Tibial nerve (tissue), 4 donors: ENCODE measurements around the gene RPS6KA5. TPM values are rescaled to one million over a fixed set of nuclear protein-coding genes. Genes with fewer than 3 reads are reported as not detected.
"Not testable (repeated sequence)": the region's sequence is repeated elsewhere in the genome, so short reads cannot be mapped to it uniquely, and the experiment has no call there.

ENCODE experiments used
- DNase-seq, 2 donors: peaks; one replicate each; pipeline ENCODE4 v3.0.0-alpha.2; 2019; ENCODE audit warnings: low spot score in 2 of 2
- H3K27ac ChIP-seq, 4 donors: fragments of 200-600 bp; sonication (generic) in 3 of 4; one replicate each; pipeline ENCODE4 v1.5.1; 2017 to 2019; ENCODE audit warnings: mild to moderate bottlenecking in 1 of 4
- H3K27me3 ChIP-seq, 2 donors: fragments of 200-600 bp; sonication (generic) in 1 of 2; one replicate each; pipeline versions ENCODE4 v1.5.1 to v1.6.0; 2017 to 2019
- H3K36me3 ChIP-seq, 3 donors: fragments of 200-600 bp; sonication (generic); one replicate each; pipeline ENCODE4 v1.5.1; 2018 to 2019
- H3K4me1 ChIP-seq, 4 donors: fragments of 200-600 bp; sonication (generic) in 3 of 4; one replicate each; pipeline ENCODE4 v1.5.1; 2017 to 2019
- H3K4me3 ChIP-seq, 4 donors: fragments of 200-600 bp; sonication (generic) in 3 of 4; one replicate each; pipeline ENCODE4 v1.5.1; 2017 to 2019; ENCODE audit warnings: mild to moderate bottlenecking in 1 of 4, moderate library complexity in 1 of 4
- H3K9me3 ChIP-seq, 4 donors: fragments of 200-600 bp; sonication (generic) in 3 of 4; one replicate each; pipeline ENCODE4 v1.5.1; 2017 to 2019
- EP300 ChIP-seq, 2 donors: sonication (generic); formaldehyde crosslinking; IDR thresholded peaks; one replicate each; pipeline ENCODE4 v1.6.1; 2017; ENCODE audit warnings: antibody characterized with exemption in 2 of 2, mild to moderate bottlenecking in 1 of 2
- POLR2A ChIP-seq, 2 donors: fragments of 450-650 bp; IDR thresholded peaks; one replicate each; pipeline ENCODE4 v1.6.1; 2017; ENCODE audit warnings: antibody characterized with exemption in 2 of 2, mild to moderate bottlenecking in 2 of 2, moderate library complexity in 2 of 2
- WGBS, 2 donors: methylation state at CpG; one replicate each; pipeline ENCODE4 v1.1.5; 2018; 5-methylcytosine and 5-hydroxymethylcytosine counted together
- total RNA-seq, 4 donors: library from RNA; depleted of rRNA; stranded (reverse); fragments of >200 nt; gene quantifications; one replicate each; pipeline ENCODE4 v1.1.0, GENCODE V29; 2016
- TF ChIP-seq, protein P1 (sequence below), 5 experiments: fragments of 200-600 bp in 3 of 5; fragments of 450-650 bp in 2 of 5; sonication (generic) in 3 of 5; IDR thresholded peaks; one replicate each; pipeline ENCODE4 v1.5.1; 2016 to 2019; ENCODE audit warnings: antibody characterized with exemption in 5 of 5, mild to moderate bottlenecking in 3 of 5, moderate library complexity in 2 of 5

The RPS6KA5 gene
- total RNA-seq, 4 donors from 2014 or later: 8.4 to 12.7 (median 10.1) TPM

DNA sequence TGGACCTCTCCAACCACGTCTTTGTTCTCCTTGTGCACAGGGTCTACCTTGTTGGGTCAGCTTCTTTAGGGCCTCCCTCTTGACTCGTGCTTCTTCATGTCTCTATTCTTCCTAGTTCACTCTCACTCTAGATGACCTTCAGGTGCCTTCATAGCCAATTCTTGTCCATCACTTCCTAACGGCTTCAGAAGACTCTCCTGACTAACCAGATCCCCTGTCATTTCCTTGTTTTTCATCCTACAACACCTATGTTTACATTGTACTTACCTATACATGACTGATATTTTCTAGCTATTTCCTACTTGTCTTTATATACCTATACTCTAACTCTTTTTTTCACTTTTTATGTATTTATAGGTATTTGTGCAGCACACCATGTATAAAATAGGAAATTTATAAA lies 117.1 kb downstream of the RPS6KA5 start:
- Histone ChIP-seq H3K27me3 (no peaks in the 10 kb centered on the region), H3K36me3 (peaks cover 0 to 39% (median 0%) of the 10 kb centered on the region in 3 donors), H3K4me1 (no peaks in the 10 kb centered on the region), H3K4me3 (no peak overlapping the region), H3K27ac (no peak overlapping the region), H3K9me3 (peaks cover 0 to 22% (median 0%) of the 10 kb centered on the region in 4 donors)
- no peak for TF ChIP-seq POLR2A (IDR thresholded peaks at IDR 0.05)
- TF ChIP-seq, protein P1, sequence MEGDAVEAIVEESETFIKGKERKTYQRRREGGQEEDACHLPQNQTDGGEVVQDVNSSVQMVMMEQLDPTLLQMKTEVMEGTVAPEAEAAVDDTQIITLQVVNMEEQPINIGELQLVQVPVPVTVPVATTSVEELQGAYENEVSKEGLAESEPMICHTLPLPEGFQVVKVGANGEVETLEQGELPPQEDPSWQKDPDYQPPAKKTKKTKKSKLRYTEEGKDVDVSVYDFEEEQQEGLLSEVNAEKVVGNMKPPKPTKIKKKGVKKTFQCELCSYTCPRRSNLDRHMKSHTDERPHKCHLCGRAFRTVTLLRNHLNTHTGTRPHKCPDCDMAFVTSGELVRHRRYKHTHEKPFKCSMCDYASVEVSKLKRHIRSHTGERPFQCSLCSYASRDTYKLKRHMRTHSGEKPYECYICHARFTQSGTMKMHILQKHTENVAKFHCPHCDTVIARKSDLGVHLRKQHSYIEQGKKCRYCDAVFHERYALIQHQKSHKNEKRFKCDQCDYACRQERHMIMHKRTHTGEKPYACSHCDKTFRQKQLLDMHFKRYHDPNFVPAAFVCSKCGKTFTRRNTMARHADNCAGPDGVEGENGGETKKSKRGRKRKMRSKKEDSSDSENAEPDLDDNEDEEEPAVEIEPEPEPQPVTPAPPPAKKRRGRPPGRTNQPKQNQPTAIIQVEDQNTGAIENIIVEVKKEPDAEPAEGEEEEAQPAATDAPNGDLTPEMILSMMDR (IDR thresholded peaks at IDR 0.05): no peak
- TF ChIP-seq EP300 (IDR thresholded peaks at IDR 0.05): no peak
- WGBS, 2 donors: 91 to 96% methylated on average over 3 of the region's 3 CpGs
- DNase-seq: no peak

DNA sequence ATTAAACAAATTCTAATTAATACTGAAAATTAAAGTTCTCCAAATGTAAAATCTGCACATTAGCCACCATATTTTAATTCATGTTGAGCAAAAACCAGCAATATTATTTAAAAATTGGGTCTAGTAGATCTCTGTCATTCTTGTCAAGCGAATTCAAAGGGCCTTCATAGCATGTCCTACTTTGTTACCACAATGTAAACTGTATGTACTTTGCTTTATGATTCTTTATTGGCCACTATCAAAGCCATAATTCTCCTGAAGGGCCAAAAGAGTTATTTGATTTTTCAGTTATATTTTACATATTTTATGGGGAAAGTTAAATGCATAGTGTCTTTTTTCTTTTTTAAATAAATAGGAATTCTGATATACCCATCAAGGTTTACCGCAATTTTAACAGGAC lies 117.9 kb downstream of the RPS6KA5 start:
- no peak for DNase-seq
- peaks cover 0 to 23% (median 0%) of the 10 kb centered on the region in 4 donors for H3K9me3 ChIP-seq
- H3K4me1 ChIP-seq: no peaks in the 10 kb centered on the region
- TF ChIP-seq, protein P1 (IDR thresholded peaks at IDR 0.05): no peak
- TF ChIP-seq EP300 (IDR thresholded peaks at IDR 0.05): no peak
- WGBS, 2 donors: 94 to 98% methylated on average over 2 of the region's 2 CpGs
- H3K4me3 ChIP-seq: no peak overlapping the region
- H3K36me3 ChIP-seq: peaks cover 0 to 47% (median 0%) of the 10 kb centered on the region in 3 donors
- H3K27me3 ChIP-seq: no peaks in the 10 kb centered on the region
- no peak overlapping the region for H3K27ac ChIP-seq

DNA sequence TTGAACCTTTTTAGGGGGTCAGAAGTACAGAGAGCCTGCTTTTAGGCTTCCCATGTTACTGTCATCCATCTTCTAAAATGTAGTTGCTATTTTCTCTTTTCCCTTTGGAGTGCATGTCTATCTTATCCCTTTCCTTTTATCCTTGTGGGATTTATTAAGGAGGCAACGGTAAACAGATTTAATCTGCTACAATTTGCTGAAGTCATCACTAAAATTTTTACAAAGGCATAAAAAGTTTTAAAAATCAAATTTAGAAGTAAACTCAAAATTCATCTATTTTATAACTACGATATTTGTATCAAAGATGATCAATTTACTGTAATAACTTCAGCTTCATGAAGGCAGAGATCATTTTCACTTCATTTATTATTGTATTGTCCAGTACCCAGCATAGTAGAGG lies 118.7 kb downstream of the RPS6KA5 start:
- H3K27ac ChIP-seq: no peak overlapping the region
- no peaks in the 10 kb centered on the region for H3K27me3 ChIP-seq
- no peak for DNase-seq
- H3K9me3 ChIP-seq: peaks cover 0 to 23% (median 0%) of the 10 kb centered on the region in 4 donors
- no peak overlapping the region for H3K4me3 ChIP-seq
- no peaks in the 10 kb centered on the region for H3K4me1 ChIP-seq
- TF ChIP-seq, protein P1 (IDR thresholded peaks at IDR 0.05): no peak
- TF ChIP-seq POLR2A (IDR thresholded peaks at IDR 0.05) (no peak), EP300 (IDR thresholded peaks at IDR 0.05) (no peak)
- H3K36me3 ChIP-seq: peaks cover 0 to 47% (median 0%) of the 10 kb centered on the region in 3 donors
- 75 to 97% methylated on average over 2 of the region's 2 CpGs for WGBS, 2 donors

DNA sequence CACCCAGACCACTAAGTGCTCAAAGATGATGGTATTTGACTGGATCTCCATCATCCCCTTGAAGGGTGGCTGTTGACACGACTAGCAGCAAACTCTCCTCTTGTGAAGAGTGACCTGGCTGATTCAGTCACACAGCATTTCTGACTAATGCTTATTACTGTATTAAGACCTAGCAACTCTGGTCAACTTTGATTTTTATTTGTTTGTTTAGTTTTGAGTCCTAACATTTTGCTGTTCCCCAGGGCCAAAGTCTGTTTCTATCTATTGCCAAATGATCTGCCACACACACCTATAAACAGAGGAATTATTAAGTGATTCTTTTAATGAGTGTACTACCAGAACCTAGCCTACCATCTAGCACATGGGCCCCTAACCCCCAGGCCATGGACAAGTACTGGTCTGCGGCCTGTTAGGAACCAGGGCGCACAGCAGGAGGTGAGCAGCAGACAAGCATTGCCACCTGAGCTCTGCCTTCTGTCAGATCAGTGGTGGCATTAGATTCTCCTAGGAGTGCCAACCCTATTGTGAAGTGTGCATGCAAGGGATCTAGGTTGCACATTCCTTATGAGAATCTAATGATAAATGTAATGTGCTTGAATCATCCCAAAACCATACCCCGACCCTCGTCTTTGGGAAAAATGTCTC lies 120.0 kb downstream of the RPS6KA5 start:
- Histone ChIP-seq H3K27ac (no peak overlapping the region), H3K9me3 (peaks cover 0 to 23% (median 0%) of the 10 kb centered on the region in 4 donors), H3K4me3 (no peak overlapping the region), H3K36me3 (peaks cover 0 to 47% (median 0%) of the 10 kb centered on the region in 3 donors), H3K4me1 (no peaks in the 10 kb centered on the region), H3K27me3 (no peaks in the 10 kb centered on the region)
- TF ChIP-seq, protein P1 (IDR thresholded peaks at IDR 0.05): no peak
- TF ChIP-seq EP300 (IDR thresholded peaks at IDR 0.05) (no peak), POLR2A (IDR thresholded peaks at IDR 0.05) (no peak)
- DNase-seq: no peak
- 97 to 98% methylated on average over 5 of the region's 5 CpGs for WGBS, 2 donors

DNA sequence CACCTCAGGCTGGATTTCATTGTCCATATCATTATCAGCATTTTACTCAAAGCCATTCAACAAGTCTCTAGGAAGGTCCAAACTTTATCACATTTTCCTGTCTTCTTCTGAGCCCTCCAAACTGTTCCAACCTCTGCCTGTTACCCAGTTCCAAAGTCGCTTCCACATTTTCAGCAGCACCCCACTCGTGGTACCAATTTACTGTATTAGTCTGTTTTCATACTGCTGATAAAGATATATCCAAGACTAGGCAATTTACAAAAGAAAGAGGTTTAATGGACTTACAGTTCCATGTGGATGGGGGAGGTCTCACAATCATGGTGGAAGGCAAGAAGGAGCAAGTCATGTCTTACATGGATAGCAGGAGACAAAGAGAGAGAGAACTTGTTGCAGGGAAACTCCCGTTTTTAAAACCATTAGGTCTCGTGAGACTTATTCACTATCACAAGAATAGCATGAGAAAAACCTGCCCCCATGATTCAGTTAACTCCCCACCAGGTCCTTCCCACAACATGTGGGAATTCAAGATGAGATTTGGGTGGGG lies 121.1 kb downstream of the RPS6KA5 start:
- Histone ChIP-seq H3K9me3 (peaks cover 0 to 23% (median 0%) of the 10 kb centered on the region in 4 donors), H3K36me3 (peaks cover 0 to 41% (median 0%) of the 10 kb centered on the region in 3 donors)
- 94 to 97% methylated on average over 4 of the region's 4 CpGs for WGBS, 2 donors
- not testable (repeated sequence) for H3K4me1 ChIP-seq, H3K27me3 ChIP-seq, DNase-seq, H3K4me3 ChIP-seq, H3K27ac ChIP-seq
